GM18517 (cell line): ENCODE data around the gene CYP2F1.

ENCODE experiments used
- ATAC-seq: cut with Tn5 transposase; IDR thresholded peaks from one replicate; pipeline ENCODE4 v1.9.1; 2021; ENCODE audit warnings: mild to moderate bottlenecking, moderate library complexity; ENCODE audit not compliant: unreplicated experiment

The CYP2F1 gene

GRCh38 chr19:41175801-41176777 is 61.9 kb downstream of the CYP2F1 start:
- no peak for ATAC-seq
